Testis (tissue), 3 donors: ENCODE data around the gene PCDHB16. TPM values are rescaled to one million over a fixed set of nuclear protein-coding genes. Genes with fewer than 3 reads are reported as not detected.

ENCODE experiments used
- DNase-seq: peaks from one replicate; pipeline ENCODE4 v3.0.0-alpha.2; 2019
- H3K27ac ChIP-seq, 2 donors: fragments of 200-600 bp; sonication (generic); one replicate each; pipeline ENCODE4 v1.5.1; 2019
- H3K27me3 ChIP-seq: fragments of 200-600 bp; sonication (generic); one replicate; pipeline ENCODE4 v1.5.1; 2019
- H3K36me3 ChIP-seq: fragments of 200-600 bp; sonication (generic); one replicate; pipeline ENCODE4 v1.5.1; 2017; ENCODE audit warnings: low read depth; ENCODE audit errors: missing control alignments
- H3K4me1 ChIP-seq: fragments of 200-600 bp; sonication (generic); one replicate; pipeline ENCODE4 v1.5.1; 2019
- H3K4me3 ChIP-seq, 2 donors: fragments of 200-600 bp; sonication (generic); one replicate each; pipeline ENCODE4 v1.5.1; 2017 to 2019
- H3K9me3 ChIP-seq: fragments of 200-600 bp; sonication (generic); one replicate; pipeline ENCODE4 v1.5.1; 2017
- CTCF ChIP-seq, 3 experiments: fragments of 450-650 bp in 2 of 3; fragments of 200-600 bp in 1 of 3; sonication (generic) in 1 of 3; IDR thresholded peaks; one replicate each; pipeline ENCODE4 v1.5.1; 2016 to 2019; ENCODE audit warnings: antibody characterized with exemption in 3 of 3, mild to moderate bottlenecking in 2 of 3, moderate library complexity in 1 of 3
- POLR2A ChIP-seq: fragments of 450-650 bp; IDR thresholded peaks from one replicate; pipeline ENCODE4 v1.6.1; 2017; ENCODE audit warnings: antibody characterized with exemption, mild to moderate bottlenecking, moderate library complexity
- WGBS, 2 donors: methylation state at CpG; one replicate each; pipeline ENCODE4 v1.1.5; 2018; 5-methylcytosine and 5-hydroxymethylcytosine counted together
- intact Hi-C: fragments of 100-400 bp; cut with DNase I; formaldehyde crosslinking; loops from one replicate; pipeline ENCODE4 v1.15.1; 2023; ENCODE audit warnings: low total_unique reads
- polyA plus RNA-seq: library from polyadenylated mRNA; stranded (reverse); fragments of 350-450 nt; fragmentation: Illumina TruSeq; extraction: RNeasy Lipid Tissue Mini Kit (QIAGEN cat#74804); gene quantifications from one replicate; pipeline ENCODE4 v1.2.3, GENCODE V29; 2014; ENCODE audit warnings: low read depth, low replicate concordance; ENCODE audit not compliant: insufficient read depth
- total RNA-seq, 2 donors: library from RNA; depleted of rRNA; stranded (reverse); fragments of >200 nt; gene quantifications; one replicate each; pipeline ENCODE4 v1.2.3, GENCODE V29; 2016

Gene PCDHB16
- total and polyA plus RNA-seq, 3 donors from 2014 or later = 1.9 to 3.3 (median 2.6) TPM

GRCh38 chr5:141234109-141234667 is 52.0 kb downstream of the PCDHB16 start:
- no peaks in the 10 kb centered on the region for H3K36me3 ChIP-seq
- H3K27ac ChIP-seq = no peak overlapping the region
- 3 to 4% methylated on average over 15 of the region's 15 CpGs for WGBS, 2 donors
- no peaks in the 10 kb centered on the region for H3K9me3 ChIP-seq
- H3K27me3 ChIP-seq = no peaks in the 10 kb centered on the region
- peak; percentile 70 for DNase-seq
- intact Hi-C loops = no loop called here
- TF ChIP-seq CTCF (IDR thresholded peaks at IDR 0.05) (peak; percentile 38 to 65 (median 56)), POLR2A (no peak)
- no peaks in the 10 kb centered on the region for H3K4me1 ChIP-seq
- H3K4me3 ChIP-seq = peak overlapping the region; percentile 14 to 32

Other genes starting within 250 kb of the PCDHB16 start
Only the 30 nearest of the 37 such genes appear.
- under 1 TPM; 0.12 to 0.16 TPM for gene PCDHB1, start 131.0 kb upstream of the PCDHB16 start, total RNA-seq
- gene PCDHB1, start 131.0 kb upstream of the PCDHB16 start, polyA plus RNA-seq = 0.07 TPM
- 10 to 100 TPM; 10.2 to 12.1 TPM for gene PCDHB2, start 87.8 kb upstream of the PCDHB16 start, total RNA-seq
- gene PCDHB2, start 87.8 kb upstream of the PCDHB16 start, polyA plus RNA-seq = 6.6 TPM
- 1 to 10 TPM; 3.1 to 6.5 TPM for gene PCDHB3, start 81.9 kb upstream of the PCDHB16 start, total RNA-seq
- gene PCDHB3, start 81.9 kb upstream of the PCDHB16 start, polyA plus RNA-seq = 1.6 TPM
- gene PCDHB4, start 60.6 kb upstream of the PCDHB16 start, total RNA-seq = 1 to 10 TPM; 2.4 to 4.0 TPM
- 1.2 TPM for gene PCDHB4, start 60.6 kb upstream of the PCDHB16 start, polyA plus RNA-seq
- 10 to 100 TPM; 10.5 to 11.7 TPM for gene PCDHB5, start 47.2 kb upstream of the PCDHB16 start, total RNA-seq
- gene PCDHB5, start 47.2 kb upstream of the PCDHB16 start, polyA plus RNA-seq = 5.5 TPM
- gene PCDHB6, start 32.3 kb upstream of the PCDHB16 start, total RNA-seq = 1 to 10 TPM; 3.7 to 4.4 TPM
- gene PCDHB6, start 32.3 kb upstream of the PCDHB16 start, polyA plus RNA-seq = 6.2 TPM
- gene PCDHB7, start 9.7 kb upstream of the PCDHB16 start, total RNA-seq = 1 to 10 TPM; 3.3 to 3.4 TPM
- 2.6 TPM for gene PCDHB7, start 9.7 kb upstream of the PCDHB16 start, polyA plus RNA-seq
- 1 to 10 TPM; 3.8 to 4.3 TPM for gene PCDHB8, start 4.6 kb upstream of the PCDHB16 start, total RNA-seq
- gene PCDHB8, start 4.6 kb upstream of the PCDHB16 start, polyA plus RNA-seq = 2.1 TPM
- gene PCDHB9, start 4.8 kb downstream of the PCDHB16 start, total RNA-seq = 1 to 10 TPM; 5.7 to 8.7 TPM
- gene PCDHB9, start 4.8 kb downstream of the PCDHB16 start, polyA plus RNA-seq = 4.8 TPM
- gene PCDHB10, start 10.0 kb downstream of the PCDHB16 start, total RNA-seq = 1 to 10 TPM; 4.0 to 4.9 TPM
- gene PCDHB10, start 10.0 kb downstream of the PCDHB16 start, polyA plus RNA-seq = 1.5 TPM
- gene PCDHB11, start 17.2 kb downstream of the PCDHB16 start, total RNA-seq = 1 to 10 TPM; 4.0 to 4.2 TPM
- 0.63 TPM for gene PCDHB11, start 17.2 kb downstream of the PCDHB16 start, polyA plus RNA-seq
- gene PCDHB12, start 26.3 kb downstream of the PCDHB16 start, total RNA-seq = 1 to 10 TPM; 6.1 to 6.5 TPM
- 1.4 TPM for gene PCDHB12, start 26.3 kb downstream of the PCDHB16 start, polyA plus RNA-seq
- gene PCDHB13, start 31.5 kb downstream of the PCDHB16 start, total RNA-seq = 1 to 10 TPM; 8.6 to 9.3 TPM
- gene PCDHB13, start 31.5 kb downstream of the PCDHB16 start, polyA plus RNA-seq = 2.6 TPM
- gene PCDHB14, start 41.0 kb downstream of the PCDHB16 start, total RNA-seq = 1 to 10 TPM; 7.9 to 8.0 TPM
- gene PCDHB14, start 41.0 kb downstream of the PCDHB16 start, polyA plus RNA-seq = 2.7 TPM
- 10 to 100 TPM; 22.1 to 27.6 TPM for gene PCDHB15, start 63.0 kb downstream of the PCDHB16 start, total RNA-seq
- 10.3 TPM for gene PCDHB15, start 63.0 kb downstream of the PCDHB16 start, polyA plus RNA-seq
- gene SLC25A2, start 121.7 kb downstream of the PCDHB16 start, total RNA-seq = 1 to 10 TPM; 4.0 to 4.4 TPM
- 15.9 TPM for gene SLC25A2, start 121.7 kb downstream of the PCDHB16 start, polyA plus RNA-seq
- 100 to 1,000 TPM; 112 to 131 TPM for gene TAF7, start 138.4 kb downstream of the PCDHB16 start, total RNA-seq
- gene TAF7, start 138.4 kb downstream of the PCDHB16 start, polyA plus RNA-seq = 137 TPM
- 10 to 100 TPM in 1 of 2 donors, 1 to 10 TPM in 1; 8.7 to 13.1 TPM for gene PCDHGA1, start 148.1 kb downstream of the PCDHB16 start, total RNA-seq
- gene PCDHGA1, start 148.1 kb downstream of the PCDHB16 start, polyA plus RNA-seq = 1.6 TPM
- gene PCDHGA2, start 156.4 kb downstream of the PCDHB16 start, total RNA-seq = 10 to 100 TPM; 19.4 to 31.0 TPM
- gene PCDHGA2, start 156.4 kb downstream of the PCDHB16 start, polyA plus RNA-seq = 5.6 TPM
- gene PCDHGA3, start 161.4 kb downstream of the PCDHB16 start, total RNA-seq = 10 to 100 TPM; 19.3 to 31.8 TPM
- 4.4 TPM for gene PCDHGA3, start 161.4 kb downstream of the PCDHB16 start, polyA plus RNA-seq
- gene PCDHGB1, start 167.7 kb downstream of the PCDHB16 start, total RNA-seq = 10 to 100 TPM; 12.5 to 16.4 TPM
- gene PCDHGB1, start 167.7 kb downstream of the PCDHB16 start, polyA plus RNA-seq = 0.92 TPM
- gene PCDHGA4, start 172.6 kb downstream of the PCDHB16 start, total RNA-seq = 10 to 100 TPM; 14.2 to 21.0 TPM
- 1.9 TPM for gene PCDHGA4, start 172.6 kb downstream of the PCDHB16 start, polyA plus RNA-seq
- 10 to 100 TPM; 16.6 to 20.4 TPM for gene PCDHGB2, start 177.6 kb downstream of the PCDHB16 start, total RNA-seq
- gene PCDHGB2, start 177.6 kb downstream of the PCDHB16 start, polyA plus RNA-seq = 1.5 TPM
- gene PCDHGA5, start 181.8 kb downstream of the PCDHB16 start, total RNA-seq = 10 to 100 TPM in 1 of 2 donors, 1 to 10 TPM in 1; 9.4 to 12.2 TPM
- gene PCDHGA5, start 181.8 kb downstream of the PCDHB16 start, polyA plus RNA-seq = 1.5 TPM
- gene PCDHGB3, start 187.9 kb downstream of the PCDHB16 start, total RNA-seq = 10 to 100 TPM; 11.3 to 17.1 TPM
- gene PCDHGB3, start 187.9 kb downstream of the PCDHB16 start, polyA plus RNA-seq = 0.74 TPM
- gene PCDHGA6, start 191.5 kb downstream of the PCDHB16 start, total RNA-seq = 10 to 100 TPM in 1 of 2 donors, 1 to 10 TPM in 1; 9.7 to 13.4 TPM
- 1.8 TPM for gene PCDHGA6, start 191.5 kb downstream of the PCDHB16 start, polyA plus RNA-seq
- 10 to 100 TPM; 11.1 to 12.7 TPM for gene PCDHGA7, start 200.4 kb downstream of the PCDHB16 start, total RNA-seq
- gene PCDHGA7, start 200.4 kb downstream of the PCDHB16 start, polyA plus RNA-seq = 1.6 TPM
- 10 to 100 TPM; 11.3 to 13.3 TPM for gene PCDHGB4, start 205.3 kb downstream of the PCDHB16 start, total RNA-seq
- gene PCDHGB4, start 205.3 kb downstream of the PCDHB16 start, polyA plus RNA-seq = 1.0 TPM
- 1 to 10 TPM; 8.2 TPM for gene PCDHGA8, start 210.2 kb downstream of the PCDHB16 start, total RNA-seq
- gene PCDHGA8, start 210.2 kb downstream of the PCDHB16 start, polyA plus RNA-seq = 0.15 TPM
- 10 to 100 TPM; 28.3 to 36.4 TPM for gene PCDHGB5, start 215.6 kb downstream of the PCDHB16 start, total RNA-seq
- gene PCDHGB5, start 215.6 kb downstream of the PCDHB16 start, polyA plus RNA-seq = 4.5 TPM